A673 (cell line): ENCODE data around the gene CTIF. TPM values are rescaled to one million over a fixed set of nuclear protein-coding genes. Genes with fewer than 3 reads are reported as not detected.

Experiments used
- BruUV-seq: library from RNA; stranded (reverse); fragments of 400-500 nt; replicated peaks from 2 replicates; lab custom pipeline; 2021; lab: Mats Ljungman, UMichigan
- CTCF ChIA-PET: fragments of 300-600 bp; sonication (Branson Sonifier 250); formaldehyde crosslinking; loops from one replicate; lab custom pipeline; 2022; ENCODE audit warnings: antibody characterized with exemption; lab: Charles Lee
- POLR2A ChIA-PET: fragments of 300-600 bp; sonication (Branson Sonifier 250); formaldehyde crosslinking; loops from one replicate; lab custom pipeline; 2022; ENCODE audit warnings: antibody characterized with exemption; ENCODE audit not compliant: low non-redundant PET; lab: Charles Lee
- DNase-seq: peaks from one replicate; pipeline ENCODE4 v3.0.0-alpha.2; 2015; ENCODE audit warnings: low spot score
- H3K27ac ChIP-seq: fragments of 200-600 bp; sonication (generic); 2 replicates; pipeline ENCODE4 v1.5.1; 2016; ENCODE audit warnings: mixed run types, low read depth, mild to moderate bottlenecking, mixed read lengths, antibody characterized with exemption, low read length; ENCODE audit not compliant: poor library complexity, severe bottlenecking
- H3K27me3 ChIP-seq: fragments of 200-600 bp; sonication (generic); replicated peaks from 2 replicates; pipeline ENCODE4 v1.6.1; 2017; ENCODE audit warnings: mixed run types, low read depth, mild to moderate bottlenecking, mixed read lengths, antibody characterized with exemption, low read length; ENCODE audit not compliant: insufficient read depth, poor library complexity
- H3K36me3 ChIP-seq: fragments of 200-600 bp; sonication (generic); 2 replicates; pipeline ENCODE4 v1.6.1; 2016; ENCODE audit warnings: mixed run types, mild to moderate bottlenecking, mixed read lengths, antibody characterized with exemption, low read length; ENCODE audit not compliant: insufficient read depth, poor library complexity, severe bottlenecking
- H3K4me1 ChIP-seq: fragments of 200-600 bp; sonication (generic); 2 replicates; pipeline ENCODE4 v1.6.1; 2017; ENCODE audit warnings: mixed run types, mild to moderate bottlenecking, mixed read lengths, antibody characterized with exemption, low read length; ENCODE audit not compliant: insufficient read depth, poor library complexity, severe bottlenecking
- H3K4me3 ChIP-seq: fragments of 200-600 bp; sonication (generic); 2 replicates; pipeline ENCODE4 v1.5.1; 2016; ENCODE audit warnings: low read depth, mixed run types, mild to moderate bottlenecking, mixed read lengths, low read length; ENCODE audit not compliant: poor library complexity, severe bottlenecking
- H3K9me3 ChIP-seq: fragments of 200-600 bp; sonication (generic); 2 replicates; pipeline ENCODE4 v1.6.1; 2016; ENCODE audit warnings: mixed run types, low read depth, mild to moderate bottlenecking, mixed read lengths, antibody characterized with exemption, low read length; ENCODE audit not compliant: poor library complexity, severe bottlenecking
- CTCF ChIP-seq: fragments of 300-800, 200-600 bp; sonication (generic); conservative IDR thresholded peaks from 2 replicates; pipeline ENCODE4 v1.5.1; 2017; ENCODE audit warnings: low read depth, mild to moderate bottlenecking, antibody characterized with exemption, low read length, moderate library complexity, mixed read lengths
- EZH2 ChIP-seq: fragments of 200-600 bp; sonication (generic); IDR thresholded peaks from 2 replicates; pipeline ENCODE4 v1.6.1; 2017; ENCODE audit warnings: borderline replicate concordance, low read depth, mild to moderate bottlenecking, mixed read lengths, antibody characterized with exemption, low read length; ENCODE audit not compliant: poor library complexity, severe bottlenecking
- intact Hi-C: fragments of 100-400 bp; cut with micrococcal nuclease; formaldehyde crosslinking; loops from one replicate; pipeline ENCODE4 v1.10.0; 2022; ENCODE audit not compliant: unreplicated experiment
- total RNA-seq: library from RNA; stranded (reverse); gene quantifications from 2 replicates; pipeline ENCODE4 v1.2.3, GENCODE V29; 2021

Gene CTIF
- total RNA-seq, 1 experiment from 2014 or later, result 23.5 TPM

GRCh38 chr18:48864876-48865275 is 326.0 kb downstream of the CTIF start:
- Histone ChIP-seq H3K27ac (no peak overlapping the region), H3K9me3 (no peaks in the 10 kb centered on the region), H3K36me3 (no peaks in the 10 kb centered on the region), H3K4me1 (peaks cover 15% of the 10 kb centered on the region), H3K27me3 (no peaks in the 10 kb centered on the region), H3K4me3 (no peak overlapping the region)
- ChIA-PET CTCF (no interaction called here), POLR2A (no interaction called here)
- no peak for TF ChIP-seq CTCF
- TF ChIP-seq EZH2, result no peak
- no peak for DNase-seq
- no TSS peak for BruUV-seq
- intact Hi-C loops, result no loop called here

- Histone ChIP-seq H3K36me3 (no peaks in the 10 kb centered on the region), H3K9me3 (no peaks in the 10 kb centered on the region), H3K27ac (no peak overlapping the region), H3K4me3 (no peak overlapping the region), H3K4me1 (peaks cover 2% of the 10 kb centered on the region), H3K27me3 (no peaks in the 10 kb centered on the region)
- ChIA-PET CTCF (no interaction called here), POLR2A (no interaction called here)
- no peak for TF ChIP-seq EZH2
- no peak for TF ChIP-seq CTCF
- BruUV-seq, result no TSS peak
- peak; percentile 68 for DNase-seq
- intact Hi-C loops, result no loop called here
Observed at GRCh38 chr18:48866028-48866733, 327.4 kb downstream of the CTIF start.

GRCh38 chr18:48866856-48867255 is 328.0 kb downstream of the CTIF start:
- intact Hi-C loops, result no loop called here
- Histone ChIP-seq H3K4me1 (no peaks in the 10 kb centered on the region), H3K27me3 (no peaks in the 10 kb centered on the region), H3K9me3 (no peaks in the 10 kb centered on the region), H3K36me3 (no peaks in the 10 kb centered on the region), H3K4me3 (no peak overlapping the region), H3K27ac (no peak overlapping the region)
- no peak for DNase-seq
- ChIA-PET POLR2A (no interaction called here), CTCF (no interaction called here)
- no TSS peak for BruUV-seq
- TF ChIP-seq CTCF (no peak), EZH2 (no peak)
